K562 (cell line): Measurements from ENCODE around the gene FBXO33. TPM values are rescaled to one million over a fixed set of nuclear protein-coding genes. Genes with fewer than 3 reads are reported as not detected.
A peak's percentile ranks its signal among the peaks of the same experiment; 100 is the strongest.

ENCODE experiments used
- ELF2 ChIP-seq: fragments of 250-450 bp; sonication (Bioruptor Pico); IDR thresholded peaks from 2 replicates; pipeline ENCODE4 v1.5.0; 2021; ENCODE audit warnings: mild to moderate bottlenecking
- FOSL1 ChIP-seq: fragments of 200-800 bp; sonication (Bioruptor generic); conservative IDR thresholded peaks from 2 replicates; pipeline ENCODE4 v1.6.1; 2016; ENCODE audit warnings: missing genetic modification characterization, missing compliant biosample characterization
- HDGF ChIP-seq: fragments of 450-650 bp; IDR thresholded peaks from 2 replicates; pipeline ENCODE4 v1.6.1; 2016
- KHSRP ChIP-seq: fragments of 450-650 bp; IDR thresholded peaks from 2 replicates; pipeline ENCODE4 v1.6.1; 2017
- KLF1 ChIP-seq: fragments of 450-650 bp; IDR thresholded peaks from 2 replicates; pipeline ENCODE4 v1.6.1; 2016; ENCODE audit warnings: missing genetic modification characterization, missing compliant biosample characterization
- ZFP1 ChIP-seq: fragments of 450-650 bp; formaldehyde crosslinking; IDR thresholded peaks from 2 replicates; pipeline ENCODE4 v1.4.0; 2020; ENCODE audit warnings: mild to moderate bottlenecking, mixed read lengths
- polyA plus RNA-seq, 8 experiments: library from polyadenylated mRNA; depleted of rRNA in 4 of 8; stranded (reverse) in 5 of 8; unstranded in 3 of 8; fragments of >200 nt; fragmentation: Nextera tagmentation in 2 of 8; fragmentation: Illumina TruSeq in 1 of 8; extraction: Ambion mirVana in 2 of 8; extraction: Trizol in 1 of 8; gene quantifications; 2 replicates each; pipeline versions ENCODE4 v1.2.1 to v1.2.3, GENCODE V29; 2011 to 2014; ENCODE audit warnings: inconsistent platforms in 1 of 8, missing spikeins in 1 of 8
- total RNA-seq, 7 experiments: library from RNA; depleted of rRNA in 6 of 7; stranded (reverse); fragments of >200 nt in 6 of 7; fragmentation: Illumina TruSeq in 2 of 7; extraction: Trizol in 2 of 7; gene quantifications; 2 replicates each; pipeline versions ENCODE4 v1.2.1 to v1.2.3, GENCODE V29; 2011 to 2021; ENCODE audit warnings: low replicate concordance in 1 of 7
- TF ChIP-seq, protein P1 (sequence below): fragments of 200-600 bp; sonication (generic); IDR thresholded peaks from one replicate; pipeline ENCODE4 v1.6.1; 2012; ENCODE audit warnings: mild to moderate bottlenecking, low read depth, low read length, inconsistent platforms
- TF ChIP-seq, protein P2 (sequence below), 2 experiments: fragments of 450-650 bp in 1 of 2; sonication (generic) in 1 of 2; formaldehyde crosslinking in 1 of 2; IDR thresholded peaks; 2 replicates each; pipeline versions ENCODE4 v1.7.1 to v1.9.0; 2016 to 2022; ENCODE audit warnings: inconsistent platforms in 1 of 2, mild to moderate bottlenecking in 1 of 2, missing genetic modification reagents in 1 of 2

Gene FBXO33
- total and polyA plus RNA-seq, 9 of the 15 experiments (the other 6 are each of a cell fraction or from before 2014, with no cell fraction given): 1.6 to 7.5 (median 5.0) TPM

GRCh38 chr14:39432179-39432618, at the start of gene FBXO33 (continued):
- TF ChIP-seq, protein P1, sequence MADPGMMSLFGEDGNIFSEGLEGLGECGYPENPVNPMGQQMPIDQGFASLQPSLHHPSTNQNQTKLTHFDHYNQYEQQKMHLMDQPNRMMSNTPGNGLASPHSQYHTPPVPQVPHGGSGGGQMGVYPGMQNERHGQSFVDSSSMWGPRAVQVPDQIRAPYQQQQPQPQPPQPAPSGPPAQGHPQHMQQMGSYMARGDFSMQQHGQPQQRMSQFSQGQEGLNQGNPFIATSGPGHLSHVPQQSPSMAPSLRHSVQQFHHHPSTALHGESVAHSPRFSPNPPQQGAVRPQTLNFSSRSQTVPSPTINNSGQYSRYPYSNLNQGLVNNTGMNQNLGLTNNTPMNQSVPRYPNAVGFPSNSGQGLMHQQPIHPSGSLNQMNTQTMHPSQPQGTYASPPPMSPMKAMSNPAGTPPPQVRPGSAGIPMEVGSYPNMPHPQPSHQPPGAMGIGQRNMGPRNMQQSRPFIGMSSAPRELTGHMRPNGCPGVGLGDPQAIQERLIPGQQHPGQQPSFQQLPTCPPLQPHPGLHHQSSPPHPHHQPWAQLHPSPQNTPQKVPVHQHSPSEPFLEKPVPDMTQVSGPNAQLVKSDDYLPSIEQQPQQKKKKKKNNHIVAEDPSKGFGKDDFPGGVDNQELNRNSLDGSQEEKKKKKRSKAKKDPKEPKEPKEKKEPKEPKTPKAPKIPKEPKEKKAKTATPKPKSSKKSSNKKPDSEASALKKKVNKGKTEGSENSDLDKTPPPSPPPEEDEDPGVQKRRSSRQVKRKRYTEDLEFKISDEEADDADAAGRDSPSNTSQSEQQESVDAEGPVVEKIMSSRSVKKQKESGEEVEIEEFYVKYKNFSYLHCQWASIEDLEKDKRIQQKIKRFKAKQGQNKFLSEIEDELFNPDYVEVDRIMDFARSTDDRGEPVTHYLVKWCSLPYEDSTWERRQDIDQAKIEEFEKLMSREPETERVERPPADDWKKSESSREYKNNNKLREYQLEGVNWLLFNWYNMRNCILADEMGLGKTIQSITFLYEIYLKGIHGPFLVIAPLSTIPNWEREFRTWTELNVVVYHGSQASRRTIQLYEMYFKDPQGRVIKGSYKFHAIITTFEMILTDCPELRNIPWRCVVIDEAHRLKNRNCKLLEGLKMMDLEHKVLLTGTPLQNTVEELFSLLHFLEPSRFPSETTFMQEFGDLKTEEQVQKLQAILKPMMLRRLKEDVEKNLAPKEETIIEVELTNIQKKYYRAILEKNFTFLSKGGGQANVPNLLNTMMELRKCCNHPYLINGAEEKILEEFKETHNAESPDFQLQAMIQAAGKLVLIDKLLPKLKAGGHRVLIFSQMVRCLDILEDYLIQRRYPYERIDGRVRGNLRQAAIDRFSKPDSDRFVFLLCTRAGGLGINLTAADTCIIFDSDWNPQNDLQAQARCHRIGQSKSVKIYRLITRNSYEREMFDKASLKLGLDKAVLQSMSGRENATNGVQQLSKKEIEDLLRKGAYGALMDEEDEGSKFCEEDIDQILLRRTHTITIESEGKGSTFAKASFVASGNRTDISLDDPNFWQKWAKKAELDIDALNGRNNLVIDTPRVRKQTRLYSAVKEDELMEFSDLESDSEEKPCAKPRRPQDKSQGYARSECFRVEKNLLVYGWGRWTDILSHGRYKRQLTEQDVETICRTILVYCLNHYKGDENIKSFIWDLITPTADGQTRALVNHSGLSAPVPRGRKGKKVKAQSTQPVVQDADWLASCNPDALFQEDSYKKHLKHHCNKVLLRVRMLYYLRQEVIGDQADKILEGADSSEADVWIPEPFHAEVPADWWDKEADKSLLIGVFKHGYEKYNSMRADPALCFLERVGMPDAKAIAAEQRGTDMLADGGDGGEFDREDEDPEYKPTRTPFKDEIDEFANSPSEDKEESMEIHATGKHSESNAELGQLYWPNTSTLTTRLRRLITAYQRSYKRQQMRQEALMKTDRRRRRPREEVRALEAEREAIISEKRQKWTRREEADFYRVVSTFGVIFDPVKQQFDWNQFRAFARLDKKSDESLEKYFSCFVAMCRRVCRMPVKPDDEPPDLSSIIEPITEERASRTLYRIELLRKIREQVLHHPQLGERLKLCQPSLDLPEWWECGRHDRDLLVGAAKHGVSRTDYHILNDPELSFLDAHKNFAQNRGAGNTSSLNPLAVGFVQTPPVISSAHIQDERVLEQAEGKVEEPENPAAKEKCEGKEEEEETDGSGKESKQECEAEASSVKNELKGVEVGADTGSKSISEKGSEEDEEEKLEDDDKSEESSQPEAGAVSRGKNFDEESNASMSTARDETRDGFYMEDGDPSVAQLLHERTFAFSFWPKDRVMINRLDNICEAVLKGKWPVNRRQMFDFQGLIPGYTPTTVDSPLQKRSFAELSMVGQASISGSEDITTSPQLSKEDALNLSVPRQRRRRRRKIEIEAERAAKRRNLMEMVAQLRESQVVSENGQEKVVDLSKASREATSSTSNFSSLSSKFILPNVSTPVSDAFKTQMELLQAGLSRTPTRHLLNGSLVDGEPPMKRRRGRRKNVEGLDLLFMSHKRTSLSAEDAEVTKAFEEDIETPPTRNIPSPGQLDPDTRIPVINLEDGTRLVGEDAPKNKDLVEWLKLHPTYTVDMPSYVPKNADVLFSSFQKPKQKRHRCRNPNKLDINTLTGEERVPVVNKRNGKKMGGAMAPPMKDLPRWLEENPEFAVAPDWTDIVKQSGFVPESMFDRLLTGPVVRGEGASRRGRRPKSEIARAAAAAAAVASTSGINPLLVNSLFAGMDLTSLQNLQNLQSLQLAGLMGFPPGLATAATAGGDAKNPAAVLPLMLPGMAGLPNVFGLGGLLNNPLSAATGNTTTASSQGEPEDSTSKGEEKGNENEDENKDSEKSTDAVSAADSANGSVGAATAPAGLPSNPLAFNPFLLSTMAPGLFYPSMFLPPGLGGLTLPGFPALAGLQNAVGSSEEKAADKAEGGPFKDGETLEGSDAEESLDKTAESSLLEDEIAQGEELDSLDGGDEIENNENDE: no peak
- TF ChIP-seq HDGF (no peak), ZFP1 (CRISPR knock-in tag) (no peak), KLF1 (tag) (peak; percentile 67; the same call in 1 of the 2 replicates), FOSL1 (tag) (peak; percentile 46), ELF2 (CRISPR knock-in tag) (peak; percentile 37; the same call in 1 of the 2 replicates), KHSRP (peak; percentile 44; the same call in 1 of the 2 replicates)
- TF ChIP-seq, protein P2, sequence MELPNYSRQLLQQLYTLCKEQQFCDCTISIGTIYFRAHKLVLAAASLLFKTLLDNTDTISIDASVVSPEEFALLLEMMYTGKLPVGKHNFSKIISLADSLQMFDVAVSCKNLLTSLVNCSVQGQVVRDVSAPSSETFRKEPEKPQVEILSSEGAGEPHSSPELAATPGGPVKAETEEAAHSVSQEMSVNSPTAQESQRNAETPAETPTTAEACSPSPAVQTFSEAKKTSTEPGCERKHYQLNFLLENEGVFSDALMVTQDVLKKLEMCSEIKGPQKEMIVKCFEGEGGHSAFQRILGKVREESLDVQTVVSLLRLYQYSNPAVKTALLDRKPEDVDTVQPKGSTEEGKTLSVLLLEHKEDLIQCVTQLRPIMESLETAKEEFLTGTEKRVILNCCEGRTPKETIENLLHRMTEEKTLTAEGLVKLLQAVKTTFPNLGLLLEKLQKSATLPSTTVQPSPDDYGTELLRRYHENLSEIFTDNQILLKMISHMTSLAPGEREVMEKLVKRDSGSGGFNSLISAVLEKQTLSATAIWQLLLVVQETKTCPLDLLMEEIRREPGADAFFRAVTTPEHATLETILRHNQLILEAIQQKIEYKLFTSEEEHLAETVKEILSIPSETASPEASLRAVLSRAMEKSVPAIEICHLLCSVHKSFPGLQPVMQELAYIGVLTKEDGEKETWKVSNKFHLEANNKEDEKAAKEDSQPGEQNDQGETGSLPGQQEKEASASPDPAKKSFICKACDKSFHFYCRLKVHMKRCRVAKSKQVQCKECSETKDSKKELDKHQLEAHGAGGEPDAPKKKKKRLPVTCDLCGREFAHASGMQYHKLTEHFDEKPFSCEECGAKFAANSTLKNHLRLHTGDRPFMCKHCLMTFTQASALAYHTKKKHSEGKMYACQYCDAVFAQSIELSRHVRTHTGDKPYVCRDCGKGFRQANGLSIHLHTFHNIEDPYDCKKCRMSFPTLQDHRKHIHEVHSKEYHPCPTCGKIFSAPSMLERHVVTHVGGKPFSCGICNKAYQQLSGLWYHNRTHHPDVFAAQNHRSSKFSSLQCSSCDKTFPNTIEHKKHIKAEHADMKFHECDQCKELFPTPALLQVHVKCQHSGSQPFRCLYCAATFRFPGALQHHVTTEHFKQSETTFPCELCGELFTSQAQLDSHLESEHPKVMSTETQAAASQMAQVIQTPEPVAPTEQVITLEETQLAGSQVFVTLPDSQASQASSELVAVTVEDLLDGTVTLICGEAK (IDR thresholded peaks at IDR 0.05): peak; percentile 56; the same call in 1 of the 2 replicates
- TF ChIP-seq, protein P2 (CRISPR knock-in tag; IDR thresholded peaks at IDR 0.05): no peak
